GM21515 (cell line): Measurements from ENCODE around the gene COPG2.

ENCODE experiments used
- ATAC-seq: cut with Tn5 transposase; IDR thresholded peaks from one replicate; pipeline ENCODE4 v1.9.1; 2021; ENCODE audit not compliant: unreplicated experiment

COPG2 gene

GRCh38 chr7:130506358-130506757, 162.2 kb downstream of the COPG2 start:
- ATAC-seq: no peak

- no peak for ATAC-seq
Measured at GRCh38 chr7:130505753-130506152, 162.8 kb downstream of the COPG2 start.

- ATAC-seq: no peak
Measured at GRCh38 chr7:130500910-130501309, 167.6 kb downstream of the COPG2 start.

GRCh38 chr7:130500463-130500862, 168.1 kb downstream of the COPG2 start:
- no peak for ATAC-seq

GRCh38 chr7:130494431-130494858, 174.1 kb downstream of the COPG2 start:
- ATAC-seq: no peak

GRCh38 chr7:130493275-130493873, 175.2 kb downstream of the COPG2 start:
- no peak for ATAC-seq

- no peak for ATAC-seq
Measured at GRCh38 chr7:130492523-130493274, 175.8 kb downstream of the COPG2 start.

- no peak for ATAC-seq
Measured at GRCh38 chr7:130491841-130492522, 176.6 kb downstream of the COPG2 start, which contains the start of gene MEST. TSS of gene MEST (plus strand) at chr7:130492085. CDS start at chr7:130492314, 229 bp downstream.

GRCh38 chr7:130490888-130491804, 177.4 kb downstream of the COPG2 start:
- no peak for ATAC-seq

GRCh38 chr7:130490311-130490791, 178.2 kb downstream of the COPG2 start:
- ATAC-seq: no peak

GRCh38 chr7:130489140-130489983, 179.2 kb downstream of the COPG2 start:
- no peak for ATAC-seq

- ATAC-seq: no peak
Measured at GRCh38 chr7:130488392-130489139, 180.0 kb downstream of the COPG2 start.

- no peak for ATAC-seq
Measured at GRCh38 chr7:130486954-130487436, 181.6 kb downstream of the COPG2 start.

GRCh38 chr7:130486114-130486953, 182.2 kb downstream of the COPG2 start:
- no peak for ATAC-seq

- ATAC-seq: no peak
Measured at GRCh38 chr7:130485734-130486113, 182.8 kb downstream of the COPG2 start.

- ATAC-seq: no peak
Measured at GRCh38 chr7:130483031-130483430, 185.5 kb downstream of the COPG2 start.

- no peak for ATAC-seq
Measured at GRCh38 chr7:130481898-130482297, 186.7 kb downstream of the COPG2 start.
